IMR-90 (cell line): ENCODE data around the gene MOAP1. TPM values are rescaled to one million over a fixed set of nuclear protein-coding genes. Genes with fewer than 3 reads are reported as not detected.

ENCODE experiments used
- ATAC-seq: fragments of 200-7000 bp; cut with Tn5 transposase; 2 replicates; pipeline ENCODE4 v1.9.1; 2020; ENCODE audit warnings: low read depth, mild to moderate bottlenecking, moderate library complexity
- BruUV-seq: library from RNA; stranded (reverse); fragments of 400-500 nt; replicated peaks from 2 replicates; lab custom pipeline; 2021; lab: Mats Ljungman, UMichigan
- CTCF ChIA-PET: fragments of 300-600 bp; formaldehyde crosslinking; extraction: SDS; loops from one replicate; lab custom pipeline; 2021; ENCODE audit warnings: antibody characterized with exemption; lab: Yijun Ruan, JAX
- POLR2A ChIA-PET: fragments of 300-600 bp; sonication (Branson Sonifier 250); formaldehyde crosslinking; loops from one replicate; lab custom pipeline; 2022; ENCODE audit warnings: antibody characterized with exemption; ENCODE audit not compliant: unreplicated experiment; lab: Charles Lee
- DNase-seq: peaks from one replicate; pipeline ENCODE4 v3.0.0; 2013
- H2AFZ ChIP-seq: replicated peaks from 2 replicates; pipeline ENCODE3; 2013; ENCODE audit warnings: low read length, mild to moderate bottlenecking; ENCODE audit not compliant: poor library complexity
- H2AK5ac ChIP-seq: 2 replicates; pipeline ENCODE4 v1.6.1; 2013; ENCODE audit warnings: low read depth, low read length, inconsistent platforms
- H2AK9ac ChIP-seq: replicated peaks from 2 replicates; pipeline ENCODE3; 2013; ENCODE audit warnings: mild to moderate bottlenecking, low read depth, low read length, moderate library complexity; ENCODE audit not compliant: poor library complexity
- H2BK120ac ChIP-seq: 2 replicates; pipeline ENCODE4 v1.6.1; 2013; ENCODE audit warnings: low read depth, low read length, inconsistent platforms
- H2BK15ac ChIP-seq: 3 replicates; pipeline ENCODE4 v1.6.1; 2013; ENCODE audit warnings: low read depth, low read length, inconsistent platforms
- H2BK20ac ChIP-seq: 2 replicates; pipeline ENCODE4 v1.6.1; 2013; ENCODE audit warnings: low read depth, mild to moderate bottlenecking, inconsistent platforms, low read length, moderate library complexity
- H2BK5ac ChIP-seq: 2 replicates; pipeline ENCODE4 v1.6.1; 2013; ENCODE audit warnings: mild to moderate bottlenecking, low read depth, low read length, inconsistent platforms; ENCODE audit not compliant: poor library complexity, severe bottlenecking
- H3K14ac ChIP-seq: replicated peaks from 2 replicates; pipeline ENCODE4 v1.6.1; 2013; ENCODE audit warnings: low read depth, low read length, inconsistent platforms
- H3K18ac ChIP-seq: 2 replicates; pipeline ENCODE4 v1.6.1; 2013; ENCODE audit warnings: low read depth, low read length, control low read depth
- H3K23ac ChIP-seq: 2 replicates; pipeline ENCODE4 v1.6.1; 2013; ENCODE audit warnings: low read depth, low read length, inconsistent platforms
- H3K27ac ChIP-seq: 2 replicates; pipeline ENCODE4 v1.5.1; 2013; ENCODE audit warnings: mild to moderate bottlenecking, control low read depth, low read length; ENCODE audit not compliant: insufficient read depth
- H3K27me3 ChIP-seq: 2 replicates; pipeline ENCODE4 v1.6.1; 2013; ENCODE audit warnings: low read length; ENCODE audit not compliant: control insufficient read depth, insufficient read depth
- H3K36me3 ChIP-seq: 2 replicates; pipeline ENCODE4 v1.6.1; 2013; ENCODE audit warnings: low read length, mixed read lengths; ENCODE audit not compliant: control insufficient read depth, insufficient read depth
- H3K4ac ChIP-seq: 2 replicates; pipeline ENCODE4 v1.6.1; 2013; ENCODE audit warnings: low read depth, low read length, inconsistent platforms
- H3K4me1 ChIP-seq: 2 replicates; pipeline ENCODE4 v1.6.1; 2013; ENCODE audit warnings: low read length, mixed read lengths; ENCODE audit not compliant: control insufficient read depth, insufficient read depth
- H3K4me2 ChIP-seq: 2 replicates; pipeline ENCODE4 v1.6.1; 2013; ENCODE audit warnings: low read depth, mild to moderate bottlenecking, control low read depth, low read length, moderate library complexity
- H3K4me3 ChIP-seq: 2 replicates; pipeline ENCODE4 v1.5.1; 2013; ENCODE audit warnings: low read depth, mild to moderate bottlenecking, control low read depth, low read length, moderate library complexity; ENCODE audit not compliant: insufficient read depth
- H3K56ac ChIP-seq: 2 replicates; pipeline ENCODE4 v1.6.1; 2013; ENCODE audit warnings: low read length, inconsistent platforms; ENCODE audit not compliant: insufficient read depth; ENCODE audit errors: extremely low read depth
- H3K79me1 ChIP-seq, 2 experiments: 2 replicates each; pipeline ENCODE4 v1.6.1; 2013; ENCODE audit warnings: low read length in 2 of 2, inconsistent platforms in 1 of 2, low read depth in 1 of 2
- H3K9ac ChIP-seq: 2 replicates; pipeline ENCODE4 v1.6.1; 2013; ENCODE audit warnings: low read depth, low read length, control low read depth
- H3K9me1 ChIP-seq: 2 replicates; pipeline ENCODE4 v1.6.1; 2013; ENCODE audit warnings: low read length, inconsistent platforms; ENCODE audit not compliant: insufficient read depth
- H3K9me3 ChIP-seq: 2 replicates; pipeline ENCODE4 v1.6.1; 2013; ENCODE audit warnings: low read length; ENCODE audit not compliant: control insufficient read depth, insufficient read depth
- H4K20me1 ChIP-seq: 2 replicates; pipeline ENCODE4 v1.6.1; 2013; ENCODE audit warnings: low read length, inconsistent platforms; ENCODE audit not compliant: insufficient read depth
- H4K5ac ChIP-seq: 2 replicates; pipeline ENCODE4 v1.6.1; 2013; ENCODE audit warnings: mild to moderate bottlenecking, low read depth, low read length, control low read depth
- H4K8ac ChIP-seq, 2 experiments: 2 replicates each; pipeline ENCODE4 v1.6.1; 2013; ENCODE audit warnings: low read depth in 2 of 2, low read length in 2 of 2, control low read depth in 1 of 2, inconsistent platforms in 1 of 2
- H4K91ac ChIP-seq: 2 replicates; pipeline ENCODE4 v1.6.1; 2013; ENCODE audit warnings: low read depth, low read length, inconsistent platforms; ENCODE audit not compliant: insufficient read depth
- CEBPB ChIP-seq: IDR thresholded peaks from 2 replicates; pipeline ENCODE4 v1.6.1; 2012; ENCODE audit warnings: low read depth, low read length, improper control_type of control experiment
- FOS ChIP-seq: fragments of 150-350 bp; IDR thresholded peaks from 2 replicates; pipeline ENCODE4 v1.6.1; 2016; ENCODE audit warnings: low read depth, low read length
- WGBS, 2 experiments: methylation state at CpG; one replicate each; pipeline versions ENCODE4 v1.1.5 to v1.1.7; 2013; ENCODE audit warnings: missing lambda C conversion rate in 2 of 2; ENCODE audit not compliant: insufficient read length in 1 of 2; ENCODE audit errors: extremely low coverage in 2 of 2; 5-methylcytosine and 5-hydroxymethylcytosine counted together
- dilution Hi-C: fragments of 300-500 bp; cut with HindIII; formaldehyde crosslinking; loops from one replicate; pipeline ENCODE4 v1.14.3; 2018; ENCODE audit warnings: low sequenced_read_pairs; ENCODE audit not compliant: unreplicated experiment
- in situ Hi-C: fragments of 300-500 bp; cut with MboI; formaldehyde crosslinking; loops from 3 replicates; pipeline ENCODE4 v1.14.3; 2019; ENCODE audit warnings: low sequenced_read_pairs, inconsistent platforms, mixed read lengths
- intact Hi-C: fragments of 100-400 bp; cut with micrococcal nuclease; formaldehyde crosslinking; loops from 2 replicates; pipeline ENCODE4 v1.10.0; 2022
- polyA plus RNA-seq, 3 experiments: library from polyadenylated mRNA; depleted of rRNA; stranded (reverse); fragments of >200 nt; gene quantifications; 2 replicates each; pipeline ENCODE4 v1.2.3, GENCODE V29; 2012; ENCODE audit warnings: low replicate concordance in 1 of 3
- total RNA-seq: library from RNA; depleted of rRNA; stranded (reverse); fragments of >200 nt; gene quantifications from 2 replicates; pipeline ENCODE4 v1.2.3, GENCODE V29; 2012
- TF ChIP-seq, protein P1 (sequence below): conservative IDR thresholded peaks from 2 replicates; pipeline ENCODE4 v1.5.1; 2012; ENCODE audit warnings: mild to moderate bottlenecking, low read depth, low read length, improper control_type of control experiment

Gene MOAP1
- total and polyA plus RNA-seq, 2 of the 4 experiments (the other 2 are of a cell fraction), result 9.9 to 13.2 TPM

- dilution Hi-C loops, result no loop called here
- Histone ChIP-seq H3K4me2 (no peak overlapping the region), H2BK15ac (no peak overlapping the region), H2AFZ (no peak overlapping the region), H3K27ac (no peak overlapping the region), H3K9ac (no peak overlapping the region), H3K9me1 (no peaks in the 10 kb centered on the region), H2BK5ac (no peak overlapping the region), H3K4me1 (no peaks in the 10 kb centered on the region), H3K18ac (no peak overlapping the region), H3K27me3 (peaks cover 15% of the 10 kb centered on the region), H3K14ac (no peak overlapping the region), H3K36me3 (no peaks in the 10 kb centered on the region), H3K79me1 (no peaks in the 10 kb centered on the region), H3K4ac (no peak overlapping the region), H4K8ac (no peak overlapping the region), H2AK5ac (no peak overlapping the region), H4K91ac (no peak overlapping the region), H3K56ac (no peak overlapping the region), H3K4me3 (no peak overlapping the region), H3K23ac (no peak overlapping the region), H4K5ac (no peak overlapping the region), H3K9me3 (no peaks in the 10 kb centered on the region), H2BK20ac (no peak overlapping the region), H4K20me1 (no peaks in the 10 kb centered on the region), H2BK120ac (no peak overlapping the region), H2AK9ac (no peak overlapping the region)
- no TSS peak for BruUV-seq
- DNase-seq, result peak; percentile 33
- no CpG with 5 or more reads among the region's 8 CpGs for WGBS, 2 experiments
- peak; percentile 59 for ATAC-seq
- in situ Hi-C loops, result no loop called here
- POLR2A ChIA-PET, result no interaction called here
- TF ChIP-seq, protein P1, sequence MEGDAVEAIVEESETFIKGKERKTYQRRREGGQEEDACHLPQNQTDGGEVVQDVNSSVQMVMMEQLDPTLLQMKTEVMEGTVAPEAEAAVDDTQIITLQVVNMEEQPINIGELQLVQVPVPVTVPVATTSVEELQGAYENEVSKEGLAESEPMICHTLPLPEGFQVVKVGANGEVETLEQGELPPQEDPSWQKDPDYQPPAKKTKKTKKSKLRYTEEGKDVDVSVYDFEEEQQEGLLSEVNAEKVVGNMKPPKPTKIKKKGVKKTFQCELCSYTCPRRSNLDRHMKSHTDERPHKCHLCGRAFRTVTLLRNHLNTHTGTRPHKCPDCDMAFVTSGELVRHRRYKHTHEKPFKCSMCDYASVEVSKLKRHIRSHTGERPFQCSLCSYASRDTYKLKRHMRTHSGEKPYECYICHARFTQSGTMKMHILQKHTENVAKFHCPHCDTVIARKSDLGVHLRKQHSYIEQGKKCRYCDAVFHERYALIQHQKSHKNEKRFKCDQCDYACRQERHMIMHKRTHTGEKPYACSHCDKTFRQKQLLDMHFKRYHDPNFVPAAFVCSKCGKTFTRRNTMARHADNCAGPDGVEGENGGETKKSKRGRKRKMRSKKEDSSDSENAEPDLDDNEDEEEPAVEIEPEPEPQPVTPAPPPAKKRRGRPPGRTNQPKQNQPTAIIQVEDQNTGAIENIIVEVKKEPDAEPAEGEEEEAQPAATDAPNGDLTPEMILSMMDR, result no peak
- TF ChIP-seq CEBPB (peak; percentile 36; the same call in 1 of the 2 replicates), FOS (no peak)
- intact Hi-C loops, result loop anchor here (10.0 kb wide), 1 partner anchor 299 kb away; no protein-coding TSS in a partner anchor
- CTCF ChIA-PET, result interaction anchor here (1.7 kb wide), 1 partner anchor 182 kb away, joined by 9 read pairs; no protein-coding TSS in a partner anchor
Measured at GRCh38 chr14:93133464-93133863, 51.2 kb downstream of the MOAP1 start.
